Fibroblast of skin of right quadriceps (primary cell): ENCODE measurements around the gene IDUA.
"Not testable (repeated sequence)": the region's sequence is repeated elsewhere in the genome, so short reads cannot be mapped to it uniquely, and the experiment has no call there.

ENCODE experiments used
- DNase-seq: peaks from one replicate; pipeline ENCODE4 v3.0.0-alpha.2; 2013

IDUA gene

DNA sequence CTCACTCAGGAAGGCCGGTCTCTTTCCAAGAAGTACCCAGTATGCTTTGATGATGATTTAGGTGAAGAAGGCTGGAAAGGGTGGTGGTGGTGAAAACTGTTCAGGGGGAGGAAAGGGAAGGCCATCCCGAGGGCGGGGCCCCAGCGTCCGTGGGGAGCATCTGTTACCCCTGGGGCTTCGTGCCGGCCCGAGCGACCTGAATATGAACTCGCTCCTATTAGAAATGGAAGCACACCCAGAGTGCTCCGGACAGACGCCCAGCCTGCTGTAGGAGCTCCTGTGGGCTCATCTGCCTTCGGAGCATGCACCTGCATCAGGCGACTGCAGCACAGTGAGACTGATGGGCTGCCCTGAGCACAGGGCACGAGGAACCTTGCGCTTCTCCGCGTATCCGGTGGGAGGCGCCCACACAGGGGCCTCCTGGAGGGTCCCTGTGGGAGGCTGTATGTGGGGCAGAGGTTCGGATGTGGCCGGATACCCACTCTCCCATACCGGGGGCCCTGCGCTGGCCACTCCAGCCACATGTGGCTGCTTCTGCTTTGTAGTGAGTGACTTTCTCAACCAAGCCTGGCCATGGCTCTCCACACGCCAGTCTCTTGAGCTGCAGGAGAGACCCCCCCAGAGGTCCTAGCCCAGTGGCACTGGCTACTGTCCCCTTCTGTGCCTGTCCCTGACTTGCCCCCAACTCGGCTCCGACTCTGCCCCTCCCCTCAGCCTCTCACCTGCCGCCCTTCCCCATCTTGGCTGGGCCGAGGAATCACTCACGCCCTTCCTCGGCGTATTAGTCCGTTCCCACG lies 61.3 kb downstream of the IDUA start:
- DNase-seq, result no peak

DNA sequence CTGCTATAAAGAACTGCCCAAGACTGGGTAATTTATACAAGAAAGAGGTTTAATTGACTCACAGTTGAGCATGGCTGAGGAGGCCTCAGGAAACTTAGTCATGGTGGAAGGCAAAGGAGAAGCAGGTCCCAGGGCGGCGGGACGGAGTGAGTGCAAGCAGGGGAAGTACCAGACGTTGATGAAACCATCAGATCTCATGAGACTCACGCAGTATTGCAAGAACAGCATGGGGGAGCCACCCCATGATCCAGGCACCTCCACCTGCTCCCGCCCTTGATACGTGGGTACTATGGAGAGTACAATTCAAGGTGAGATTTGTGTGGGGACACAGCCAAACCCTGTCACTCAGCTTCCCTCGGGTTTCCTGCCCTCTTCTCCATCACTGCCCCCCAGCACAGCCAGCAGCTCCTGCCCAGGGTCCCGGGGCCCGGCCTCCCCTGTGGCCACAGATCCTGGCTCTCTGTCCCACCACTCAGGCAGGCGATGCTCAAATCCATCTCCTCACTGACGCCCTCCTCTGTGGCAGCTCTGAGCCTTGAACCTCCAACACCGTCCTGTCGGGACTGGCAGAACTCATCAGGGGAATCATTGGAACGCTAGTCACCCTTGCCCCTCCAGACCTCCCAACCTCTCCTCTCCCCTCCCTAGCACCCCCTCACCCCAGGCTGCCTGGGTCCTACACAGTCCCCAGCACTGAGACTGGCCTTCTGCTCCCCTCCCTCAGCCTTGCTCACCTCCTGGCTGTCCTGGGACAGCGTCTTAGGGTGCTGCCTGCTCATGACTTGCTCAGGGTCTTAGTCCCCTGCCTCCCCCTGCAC lies 62.1 kb downstream of the IDUA start:
- no peak for DNase-seq

DNA sequence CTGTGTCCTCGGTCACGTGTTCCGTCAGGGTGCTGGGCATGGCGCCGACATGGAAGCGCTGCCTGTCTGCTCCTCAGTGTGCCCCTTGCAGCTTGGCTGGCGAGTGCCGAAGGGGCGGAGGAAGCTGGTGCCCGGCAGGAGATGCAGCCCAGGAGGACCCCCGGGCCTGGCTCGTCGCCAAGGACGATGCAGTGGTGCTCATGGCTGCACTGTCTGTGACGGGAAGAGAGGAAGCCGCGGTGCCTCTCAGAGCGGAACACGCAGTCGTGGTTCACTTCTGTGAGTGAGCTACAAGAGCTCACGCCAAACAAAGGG lies 62.7 kb downstream of the IDUA start:
- DNase-seq, result no peak

DNA sequence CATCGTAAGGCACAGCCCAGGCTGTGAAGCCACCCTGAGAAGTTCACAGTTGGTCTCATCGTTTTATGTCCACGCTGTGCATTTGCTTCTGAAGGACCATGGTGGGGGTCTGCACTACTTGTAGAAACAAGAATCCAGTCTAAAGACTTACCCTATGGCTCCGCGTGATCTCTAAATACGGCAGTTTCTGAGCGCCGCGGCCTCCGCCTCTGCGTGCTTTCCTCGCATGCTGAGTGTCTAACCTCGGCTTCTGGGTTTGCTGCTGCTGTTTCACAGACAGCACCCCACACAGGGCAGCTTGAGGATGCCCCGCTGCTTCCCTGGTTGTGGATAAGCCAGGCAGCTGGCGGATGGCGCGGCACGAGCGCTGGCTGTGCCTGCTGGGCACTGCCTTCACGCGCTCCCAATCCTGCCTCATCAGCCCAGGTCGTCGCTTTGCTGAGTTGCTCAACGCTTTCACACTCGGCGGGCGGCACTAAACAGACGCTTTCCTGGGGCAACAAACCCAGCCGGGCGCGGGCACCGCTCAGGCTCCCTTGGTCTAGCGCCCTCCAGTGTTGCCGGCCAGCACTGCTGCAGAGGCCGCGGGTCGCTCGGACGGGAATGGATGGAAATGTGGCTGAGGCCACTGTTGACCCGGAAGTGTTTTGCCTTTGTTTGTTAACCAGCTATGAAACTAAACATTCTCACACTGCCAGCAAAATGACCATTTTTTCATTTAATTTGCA lies 63.8 kb downstream of the IDUA start:
- DNase-seq, result no peak

DNA sequence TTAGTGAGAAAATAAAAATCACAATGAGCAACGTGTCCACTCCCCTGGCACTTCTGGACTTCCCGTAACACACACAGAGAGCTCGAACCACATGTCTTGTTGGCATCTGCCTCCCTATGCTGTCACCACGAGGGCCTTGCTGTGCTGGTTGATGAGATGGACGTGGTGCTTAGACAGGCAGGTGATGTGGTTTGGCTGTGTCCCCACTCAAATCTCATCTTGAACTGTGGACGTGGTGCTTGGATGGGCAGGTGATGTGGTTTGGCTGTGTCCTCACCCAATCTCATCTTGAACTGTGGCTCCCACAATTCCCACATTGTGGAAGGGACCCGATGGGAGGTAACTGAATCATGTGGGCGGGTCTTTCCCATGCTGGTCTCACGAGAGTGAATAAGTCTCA lies 64.6 kb downstream of the IDUA start:
- no peak for DNase-seq

DNA sequence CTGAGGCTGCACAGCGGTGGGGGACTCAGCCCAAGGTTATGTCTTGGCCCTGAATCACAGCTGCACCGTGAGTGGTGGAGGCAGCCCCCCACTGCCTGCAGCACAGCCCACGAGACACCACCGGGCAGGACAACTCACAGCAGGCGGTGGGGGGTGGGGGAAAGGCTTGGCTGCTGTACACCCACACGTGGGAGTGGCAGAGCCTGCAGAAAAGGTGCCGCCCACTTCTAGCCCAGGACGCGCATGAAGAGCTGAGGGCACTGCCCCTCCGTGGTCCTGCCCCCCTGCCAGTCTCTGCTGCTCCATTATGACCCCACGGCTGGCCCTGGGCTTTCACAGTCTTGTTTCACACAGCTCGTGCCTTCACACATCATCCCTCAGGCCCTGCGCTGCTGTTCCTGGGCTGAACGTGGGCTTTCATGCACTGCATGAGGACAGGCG lies 65.4 kb downstream of the IDUA start:
- DNase-seq, result no peak

DNA sequence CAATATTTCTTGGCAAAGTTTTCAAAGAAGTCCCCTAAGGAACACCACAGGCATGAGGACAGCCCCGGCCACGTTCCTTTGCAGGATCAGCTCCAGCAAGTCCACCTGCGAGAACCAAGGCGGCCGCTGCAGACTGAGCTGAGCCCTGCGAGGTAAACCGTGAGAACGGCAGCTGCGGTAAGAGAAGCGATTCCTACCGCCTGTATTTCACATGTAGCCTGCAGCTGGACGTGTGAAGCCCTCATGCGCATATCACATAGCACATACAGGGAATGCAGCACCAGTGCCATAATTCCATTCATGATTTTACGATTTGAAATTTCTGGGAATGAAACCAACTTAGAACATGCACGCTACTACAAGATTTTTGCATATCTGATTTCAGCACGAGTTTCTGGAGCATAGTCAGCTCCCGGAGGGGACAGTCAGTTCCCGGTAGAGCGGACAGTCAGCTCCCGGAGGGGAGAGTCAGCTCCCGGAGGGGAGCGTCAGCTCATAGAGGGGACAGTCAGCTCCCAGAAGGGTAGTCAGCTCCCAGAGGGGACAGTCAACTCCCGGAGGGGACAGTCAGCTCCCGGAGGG lies 66.3 kb downstream of the IDUA start:
- DNase-seq, result peak; percentile 84

DNA sequence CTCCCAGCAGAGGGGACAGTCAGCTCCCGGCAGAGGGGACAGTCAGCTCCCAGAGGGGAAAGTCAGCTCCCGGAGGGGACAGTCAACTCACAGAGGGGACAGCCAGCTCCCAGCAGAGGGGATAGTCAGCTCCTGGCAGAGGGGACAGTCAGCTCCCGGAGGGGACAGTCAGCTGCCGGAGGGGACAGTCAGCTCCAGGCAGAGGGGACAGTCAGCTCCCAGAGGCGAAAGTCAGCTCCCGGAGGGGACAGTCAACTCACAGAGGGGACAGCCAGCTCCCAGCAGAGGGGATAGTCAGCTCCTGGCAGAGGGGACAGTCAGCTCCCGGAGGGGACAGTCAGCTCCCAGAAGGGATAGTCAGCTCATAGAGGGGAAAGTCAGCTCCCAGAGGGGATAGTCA lies 67.0 kb downstream of the IDUA start:
- not testable (repeated sequence) for DNase-seq
